Fibroblast of lung (primary cell): Measurements from ENCODE around the gene APOL4.

Experiments used
- EZH2 ChIP-seq: IDR thresholded peaks from 2 replicates; pipeline ENCODE4 v1.5.1; 2012; ENCODE audit warnings: low read length, control low read depth, mild to moderate bottlenecking; ENCODE audit errors: missing control alignments
- TF ChIP-seq, protein P1 (sequence below), 2 donors: IDR thresholded peaks in 1 of 2; conservative IDR thresholded peaks in 1 of 2; 1 replicate in 1 of 2; 2 replicates in 1 of 2; pipeline ENCODE4 v1.5.1; 2011 to 2012; ENCODE audit warnings: low read length in 2 of 2, control low read depth in 1 of 2, inconsistent platforms in 1 of 2, low read depth in 1 of 2, mild to moderate bottlenecking in 1 of 2

DNA sequence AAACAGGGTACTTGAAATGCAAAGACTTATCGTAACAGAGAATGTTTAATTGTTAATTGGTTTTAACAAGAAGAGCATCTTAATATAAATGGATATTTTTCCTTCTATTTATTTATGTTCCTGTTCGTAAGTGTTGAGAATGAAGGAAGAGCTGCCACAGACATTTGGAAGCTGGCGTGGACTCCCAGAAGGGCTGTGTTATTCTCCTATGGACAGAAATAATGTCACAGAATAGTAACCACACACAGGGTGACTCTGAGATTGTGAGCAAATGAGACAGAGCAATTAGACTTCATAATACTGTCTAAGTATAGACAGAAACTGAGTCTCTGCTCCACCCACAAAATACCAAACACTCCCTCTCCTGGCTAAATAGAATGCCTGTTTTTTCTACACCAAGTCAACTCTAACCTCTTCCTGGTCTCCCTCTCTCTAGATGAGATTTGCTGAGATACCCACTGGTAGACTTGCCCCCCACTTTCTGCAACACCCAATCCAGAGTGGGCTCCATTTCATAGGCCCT, 47.1 kb downstream of the APOL4 start:
- TF ChIP-seq, protein P1, sequence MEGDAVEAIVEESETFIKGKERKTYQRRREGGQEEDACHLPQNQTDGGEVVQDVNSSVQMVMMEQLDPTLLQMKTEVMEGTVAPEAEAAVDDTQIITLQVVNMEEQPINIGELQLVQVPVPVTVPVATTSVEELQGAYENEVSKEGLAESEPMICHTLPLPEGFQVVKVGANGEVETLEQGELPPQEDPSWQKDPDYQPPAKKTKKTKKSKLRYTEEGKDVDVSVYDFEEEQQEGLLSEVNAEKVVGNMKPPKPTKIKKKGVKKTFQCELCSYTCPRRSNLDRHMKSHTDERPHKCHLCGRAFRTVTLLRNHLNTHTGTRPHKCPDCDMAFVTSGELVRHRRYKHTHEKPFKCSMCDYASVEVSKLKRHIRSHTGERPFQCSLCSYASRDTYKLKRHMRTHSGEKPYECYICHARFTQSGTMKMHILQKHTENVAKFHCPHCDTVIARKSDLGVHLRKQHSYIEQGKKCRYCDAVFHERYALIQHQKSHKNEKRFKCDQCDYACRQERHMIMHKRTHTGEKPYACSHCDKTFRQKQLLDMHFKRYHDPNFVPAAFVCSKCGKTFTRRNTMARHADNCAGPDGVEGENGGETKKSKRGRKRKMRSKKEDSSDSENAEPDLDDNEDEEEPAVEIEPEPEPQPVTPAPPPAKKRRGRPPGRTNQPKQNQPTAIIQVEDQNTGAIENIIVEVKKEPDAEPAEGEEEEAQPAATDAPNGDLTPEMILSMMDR (conservative IDR thresholded peaks at IDR 0.05 in 1 of 2, IDR thresholded peaks at IDR 0.05 in 1 of 2; ENCODE audit: low read depth in 1 of 2, low read length in 2 of 2) = no peak
- TF ChIP-seq EZH2 = no peak
